GM19468 (cell line): ENCODE data around the gene TRIM14.

ENCODE experiments used
- ATAC-seq: cut with Tn5 transposase; IDR thresholded peaks from one replicate; pipeline ENCODE4 v1.9.1; 2021; ENCODE audit warnings: mild to moderate bottlenecking, moderate library complexity, moderate number of reproducible peaks; ENCODE audit not compliant: unreplicated experiment; ENCODE audit errors: extremely low read depth

TRIM14 gene

GRCh38 chr9:98118640-98119601, at the start of gene TRIM14:
TRIM14 (minus strand) TSS chr9:98119222; CDS start chr9:98119188, 34 bp downstream.
- ATAC-seq = peak; percentile 21

GRCh38 chr9:98168153-98168780, 49.2 kb upstream of the TRIM14 start:
- no peak for ATAC-seq

GRCh38 chr9:98164912-98165311, 45.9 kb upstream of the TRIM14 start:
- no peak for ATAC-seq

- ATAC-seq = no peak
These were observed 43.6 kb upstream of the TRIM14 start for GRCh38 chr9:98162613-98163012.

GRCh38 chr9:98161851-98162250, 42.8 kb upstream of the TRIM14 start:
- no peak for ATAC-seq

GRCh38 chr9:98159790-98160189, 40.8 kb upstream of the TRIM14 start:
- ATAC-seq = no peak

GRCh38 chr9:98159301-98159700, 40.3 kb upstream of the TRIM14 start:
- no peak for ATAC-seq

GRCh38 chr9:98158071-98158831, 39.2 kb upstream of the TRIM14 start:
- no peak for ATAC-seq

- no peak for ATAC-seq
These were observed 38.4 kb upstream of the TRIM14 start for GRCh38 chr9:98157372-98157771.

GRCh38 chr9:98154678-98155077, 35.7 kb upstream of the TRIM14 start:
- no peak for ATAC-seq

GRCh38 chr9:98152526-98152925, 33.5 kb upstream of the TRIM14 start:
- ATAC-seq = no peak

- ATAC-seq = no peak
These were observed 31.7 kb upstream of the TRIM14 start for GRCh38 chr9:98150721-98151120.

- no peak for ATAC-seq
These were observed 31.1 kb upstream of the TRIM14 start for GRCh38 chr9:98150164-98150563.

- ATAC-seq = no peak
These were observed 30.4 kb upstream of the TRIM14 start for GRCh38 chr9:98149422-98149821.

- ATAC-seq = no peak
These were observed 29.5 kb upstream of the TRIM14 start for GRCh38 chr9:98148486-98148885.

GRCh38 chr9:98147582-98147981, 28.6 kb upstream of the TRIM14 start:
- ATAC-seq = no peak

GRCh38 chr9:98146101-98146991, 27.3 kb upstream of the TRIM14 start:
- no peak for ATAC-seq

- no peak for ATAC-seq
These were observed 25.6 kb upstream of the TRIM14 start for GRCh38 chr9:98144631-98145030.

- ATAC-seq = no peak
These were observed 25.1 kb upstream of the TRIM14 start for GRCh38 chr9:98144076-98144475.
